HG03175 (cell line): Measurements from ENCODE around the gene RAB39B.
A peak's percentile ranks its signal among the peaks of the same experiment; 100 is the strongest.
"Not testable (repeated sequence)": the region's sequence is repeated elsewhere in the genome, so short reads cannot be mapped to it uniquely, and the experiment has no call there.

Experiments used
- ATAC-seq: cut with Tn5 transposase; IDR thresholded peaks from one replicate; pipeline ENCODE4 v1.9.1; 2021; ENCODE audit warnings: mild to moderate bottlenecking, moderate library complexity; ENCODE audit not compliant: unreplicated experiment

Gene RAB39B, protein sequence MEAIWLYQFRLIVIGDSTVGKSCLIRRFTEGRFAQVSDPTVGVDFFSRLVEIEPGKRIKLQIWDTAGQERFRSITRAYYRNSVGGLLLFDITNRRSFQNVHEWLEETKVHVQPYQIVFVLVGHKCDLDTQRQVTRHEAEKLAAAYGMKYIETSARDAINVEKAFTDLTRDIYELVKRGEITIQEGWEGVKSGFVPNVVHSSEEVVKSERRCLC

DNA sequence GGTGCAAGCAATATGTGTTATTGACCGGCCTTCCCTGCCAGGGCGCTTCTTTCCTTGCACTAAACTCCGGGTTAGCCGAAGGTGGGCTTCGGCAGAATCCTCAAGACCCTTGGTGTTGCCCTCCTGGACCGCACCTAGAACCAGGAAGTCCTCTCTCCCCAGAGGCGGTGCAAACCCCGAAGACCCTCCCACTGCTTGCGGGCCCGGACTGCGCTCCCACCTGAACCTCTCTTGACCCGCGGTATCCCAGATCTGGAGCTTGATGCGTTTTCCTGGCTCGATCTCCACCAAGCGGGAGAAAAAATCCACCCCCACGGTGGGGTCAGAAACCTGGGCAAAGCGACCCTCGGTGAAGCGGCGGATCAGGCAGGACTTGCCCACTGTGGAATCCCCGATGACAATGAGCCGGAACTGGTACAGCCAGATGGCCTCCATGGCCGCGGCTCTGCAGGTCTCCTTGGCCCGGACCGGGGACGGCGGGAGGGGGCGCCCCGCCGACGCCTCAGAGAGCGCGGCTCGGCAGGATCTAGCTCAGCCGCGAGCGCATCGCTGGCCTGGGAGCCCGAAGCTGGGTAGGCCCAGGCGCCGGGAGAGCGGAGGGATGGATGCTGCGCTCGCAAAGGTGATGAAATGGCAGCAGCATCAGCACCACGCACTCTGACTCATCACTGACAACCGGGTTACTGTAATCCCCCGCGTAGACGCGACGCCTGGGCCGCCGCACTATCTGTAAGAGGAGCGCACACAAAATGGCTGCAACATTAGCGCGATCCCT lies at the start of gene RAB39B:
Gene RAB39B, minus strand, starts transcription at position 638 of the 775 bp plus-strand sequence. Its CDS starts 203 bp downstream, at position 435.
- peak; percentile 94 for ATAC-seq

DNA sequence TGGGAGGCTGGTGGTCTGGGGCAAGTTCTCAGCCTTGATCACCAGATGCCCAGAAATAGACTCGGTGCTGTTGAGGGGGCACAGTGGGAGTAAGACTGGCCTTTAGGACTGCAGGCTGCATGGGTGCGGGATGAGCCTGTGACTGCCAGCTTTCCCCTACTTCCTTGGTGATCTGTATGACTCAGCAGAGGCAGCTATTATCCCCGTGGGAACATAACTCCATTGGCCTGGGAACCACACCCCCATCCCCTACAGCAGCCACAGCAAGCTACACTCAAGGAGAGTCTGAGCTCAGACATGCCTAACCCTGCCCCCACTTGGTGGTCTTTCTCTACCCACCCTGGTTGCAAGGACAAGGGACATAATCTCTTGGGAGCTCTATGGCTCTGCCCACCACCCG lies 49.5 kb upstream of the RAB39B start:
- no peak for ATAC-seq

DNA sequence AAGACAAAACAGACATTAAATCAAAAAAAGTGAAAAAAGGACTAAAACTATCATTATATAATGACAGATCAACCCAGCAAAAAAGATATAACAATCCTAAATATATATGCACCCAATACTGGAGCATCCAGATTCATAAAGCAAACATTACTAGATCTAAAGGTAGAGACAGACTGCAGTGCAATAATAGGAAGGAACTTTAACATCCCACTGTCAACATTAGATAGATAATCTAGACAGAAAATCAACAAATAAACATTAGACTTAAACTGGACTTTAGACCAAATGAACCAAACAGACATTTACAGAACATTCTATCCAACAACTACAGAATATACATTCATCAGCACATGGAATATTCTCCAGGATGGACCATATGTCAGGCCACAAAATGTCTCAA lies 29.5 kb upstream of the RAB39B start:
- no peak for ATAC-seq

DNA sequence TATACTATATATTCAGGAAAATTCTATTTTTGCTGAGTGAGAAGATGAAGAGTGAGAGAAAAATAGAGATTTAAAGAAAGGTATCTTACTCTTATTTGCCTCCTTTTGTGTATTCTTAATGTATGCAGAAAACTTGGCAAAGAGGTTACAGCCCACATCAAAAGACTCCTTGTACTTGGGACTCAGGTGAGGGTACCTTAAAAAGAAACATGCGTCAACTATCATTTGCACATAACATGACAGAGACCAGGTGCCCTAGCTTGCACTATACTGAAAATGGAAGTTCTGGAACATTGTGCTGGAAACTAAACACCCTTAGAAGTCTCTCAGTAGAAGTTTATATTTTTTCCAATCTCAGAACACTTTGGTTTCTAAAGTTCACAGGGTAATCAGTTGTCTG lies 15.6 kb upstream of the RAB39B start:
- no peak for ATAC-seq

DNA sequence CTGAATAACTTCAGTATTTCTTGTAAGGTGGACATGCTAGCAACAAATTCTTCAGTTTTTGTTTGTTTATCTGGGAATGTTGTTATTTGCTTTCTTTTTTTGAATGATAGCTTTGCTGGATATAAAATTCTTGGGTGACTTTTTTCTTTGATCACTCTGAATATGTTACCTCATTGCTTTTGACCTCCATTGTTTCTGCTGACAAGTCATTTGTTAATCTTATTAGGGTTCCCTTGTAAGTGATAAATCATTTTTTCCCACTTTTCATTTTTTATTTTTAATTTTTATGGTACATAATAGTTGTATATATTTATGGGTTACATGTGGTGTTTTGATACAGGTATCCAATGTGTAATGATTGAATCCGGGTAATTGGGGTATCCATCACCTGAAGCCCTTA lies 6.7 kb upstream of the RAB39B start:
- no peak for ATAC-seq

DNA sequence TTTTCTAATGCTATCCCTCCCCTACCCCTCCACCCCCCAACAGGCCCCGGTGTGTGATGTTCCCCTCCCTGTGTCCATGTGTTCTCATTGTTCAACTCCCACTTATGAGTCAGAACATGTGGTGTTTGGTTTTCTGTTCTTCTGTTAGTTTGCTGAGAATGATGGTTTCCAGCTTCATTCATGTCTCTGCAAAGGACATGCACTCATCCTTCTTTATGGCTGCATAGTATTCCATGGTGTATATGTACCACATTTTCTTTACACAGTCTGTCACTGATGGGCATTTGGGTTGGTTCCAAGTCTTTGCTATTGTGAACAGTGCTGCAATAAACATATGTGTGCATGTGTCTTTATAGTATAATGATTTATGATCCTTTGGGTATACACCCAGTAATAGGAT lies 3.7 kb upstream of the RAB39B start:
- ATAC-seq: not testable (repeated sequence)

DNA sequence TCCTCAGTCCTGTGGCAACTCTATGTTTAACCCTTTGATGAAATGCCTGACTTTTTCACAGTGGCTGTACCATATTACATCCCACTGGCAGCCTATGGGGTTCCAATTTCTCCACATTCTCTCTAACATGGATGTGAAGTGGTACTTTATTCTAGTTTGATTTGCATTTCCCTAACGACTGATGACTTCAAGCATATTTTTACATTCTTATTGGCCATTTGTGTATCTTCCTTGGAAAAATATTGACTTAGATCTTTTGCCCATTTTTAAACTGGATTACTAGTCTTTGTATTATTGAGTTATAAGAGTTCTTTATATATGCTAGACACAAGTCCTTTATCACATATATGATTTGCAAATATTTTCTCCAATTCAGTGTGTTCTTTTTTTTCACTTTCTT lies 2.1 kb upstream of the RAB39B start:
- no peak for ATAC-seq

DNA sequence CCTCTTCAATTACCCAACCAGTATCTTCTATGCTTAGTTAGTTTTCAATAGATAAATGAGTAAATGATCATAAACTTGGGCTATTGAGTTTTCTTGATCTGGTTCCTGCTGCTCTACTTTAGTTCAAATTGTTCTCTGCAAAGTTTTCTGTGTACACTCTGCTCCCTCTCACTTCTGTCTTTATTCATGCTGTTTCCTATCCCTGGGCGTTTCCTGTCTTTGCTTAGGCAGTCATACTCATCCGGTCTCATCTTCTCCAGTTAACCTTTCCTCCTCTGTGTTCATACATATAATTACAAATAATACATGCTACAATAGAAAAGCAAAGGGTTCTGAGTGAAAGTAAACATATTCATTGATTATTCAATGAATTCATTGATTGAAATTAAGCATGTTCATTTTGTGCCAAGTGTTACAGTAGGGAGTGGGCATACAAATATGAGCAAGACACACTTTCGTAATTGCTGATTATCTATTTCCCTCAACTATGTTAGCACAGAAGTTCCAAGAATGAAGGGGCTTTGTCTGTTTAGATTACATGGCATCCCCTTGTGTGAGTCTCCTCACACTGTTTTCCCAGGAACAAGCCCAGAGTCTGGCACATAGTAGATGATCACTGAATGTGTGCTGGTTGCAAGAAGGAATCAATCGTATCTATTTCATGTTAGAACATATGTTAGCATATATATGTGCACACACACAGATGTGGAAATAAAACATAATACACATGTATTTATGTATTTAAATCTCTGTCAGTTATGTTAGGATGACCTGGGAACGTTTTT lies 1.1 kb downstream of the RAB39B start:
- peak; percentile 34 for ATAC-seq

DNA sequence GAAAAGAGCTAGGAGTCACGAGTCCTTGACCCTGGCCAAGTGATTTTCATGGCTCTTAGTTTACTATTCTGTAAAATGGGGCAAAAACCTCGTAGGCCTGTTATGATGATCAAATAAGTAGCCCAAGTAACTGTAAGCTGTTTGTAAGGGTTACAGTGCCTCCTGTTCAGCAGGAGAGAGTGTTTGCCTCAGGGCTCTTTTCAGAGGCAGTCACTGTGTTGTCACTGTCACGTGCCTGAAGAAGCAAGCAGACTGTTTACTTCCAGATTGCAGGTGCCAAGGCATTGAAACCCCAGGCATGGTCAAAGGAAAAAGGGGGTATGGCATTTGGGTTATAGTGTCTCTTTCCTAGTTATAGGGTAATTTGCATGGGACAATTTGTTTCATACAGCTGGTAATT lies 4.5 kb downstream of the RAB39B start:
- ATAC-seq: no peak

DNA sequence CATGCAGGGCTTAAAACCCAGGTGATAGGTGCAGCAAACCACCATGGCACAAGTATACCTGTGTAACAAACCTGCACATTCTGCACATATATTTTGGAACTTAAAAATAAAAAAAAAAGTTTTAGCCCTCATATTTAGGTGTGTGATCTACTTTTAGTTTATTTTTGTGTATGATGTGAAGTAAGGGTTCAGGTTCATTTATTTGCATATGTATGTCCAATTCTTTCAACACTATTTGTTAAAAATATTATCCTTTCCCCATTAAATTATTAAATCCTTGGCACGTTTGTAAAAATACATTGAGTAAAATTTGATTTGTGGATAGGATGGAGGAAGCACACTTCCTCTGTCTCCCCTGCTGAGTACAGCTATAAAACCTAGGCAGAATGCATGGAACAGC lies 12.9 kb downstream of the RAB39B start:
- no peak for ATAC-seq

DNA sequence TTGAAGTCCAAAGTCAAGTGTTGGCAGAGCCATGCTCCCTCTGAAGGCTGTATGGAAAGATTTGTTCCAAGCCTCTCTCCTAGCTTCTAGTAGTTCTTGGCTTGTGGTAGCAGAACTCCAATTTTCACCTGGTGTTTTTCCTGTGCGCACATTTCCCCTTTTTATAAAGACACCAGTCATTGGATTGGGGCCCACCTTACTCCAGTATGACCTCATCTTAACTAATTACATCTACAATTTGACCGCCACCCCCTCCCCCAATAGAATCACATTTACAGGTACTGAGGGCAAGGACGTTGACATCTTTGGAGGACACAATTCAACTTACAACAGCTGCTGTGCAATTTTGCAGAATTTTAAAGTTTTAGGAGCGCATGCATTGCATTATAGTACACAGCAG lies 16.8 kb downstream of the RAB39B start:
- ATAC-seq: no peak

DNA sequence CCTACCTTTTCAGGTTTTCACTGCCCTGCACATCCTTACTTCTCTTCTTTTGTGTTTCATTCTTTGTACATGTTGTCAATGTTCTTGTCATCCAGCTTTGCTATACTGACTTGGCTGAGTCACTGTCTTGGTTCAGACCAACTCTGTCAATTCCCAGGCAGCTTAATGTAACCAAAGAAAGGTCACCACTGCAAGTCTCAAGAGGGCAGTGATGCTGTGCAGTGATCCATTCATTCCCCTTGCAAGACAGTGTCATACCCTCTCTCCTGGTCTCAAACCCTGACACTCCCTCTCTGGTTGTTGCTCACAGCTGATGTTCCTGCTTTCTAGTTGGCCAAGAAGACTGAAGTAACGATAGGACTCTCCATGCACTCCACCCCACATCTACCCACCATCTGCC lies 17.5 kb downstream of the RAB39B start:
- ATAC-seq: no peak

DNA sequence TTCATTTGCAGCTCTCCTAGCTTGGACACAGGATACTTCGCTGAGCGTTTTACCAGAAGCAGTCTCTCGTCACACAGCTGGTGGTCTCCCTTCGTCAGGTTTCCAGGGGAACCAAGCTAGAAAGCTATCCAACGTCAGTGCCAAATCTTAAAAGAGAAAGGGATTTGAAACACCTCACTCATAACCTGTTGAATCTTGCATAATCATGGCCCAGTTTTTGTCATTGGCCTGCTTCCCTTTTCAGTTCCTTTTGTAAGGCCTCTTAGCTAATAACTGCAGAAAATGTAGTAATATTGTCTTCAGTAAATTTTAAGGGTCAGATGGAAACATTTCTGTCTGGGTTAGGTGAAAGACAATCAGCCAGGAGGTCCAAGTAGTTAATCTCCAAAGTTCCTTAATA lies 22.0 kb downstream of the RAB39B start:
- ATAC-seq: no peak

DNA sequence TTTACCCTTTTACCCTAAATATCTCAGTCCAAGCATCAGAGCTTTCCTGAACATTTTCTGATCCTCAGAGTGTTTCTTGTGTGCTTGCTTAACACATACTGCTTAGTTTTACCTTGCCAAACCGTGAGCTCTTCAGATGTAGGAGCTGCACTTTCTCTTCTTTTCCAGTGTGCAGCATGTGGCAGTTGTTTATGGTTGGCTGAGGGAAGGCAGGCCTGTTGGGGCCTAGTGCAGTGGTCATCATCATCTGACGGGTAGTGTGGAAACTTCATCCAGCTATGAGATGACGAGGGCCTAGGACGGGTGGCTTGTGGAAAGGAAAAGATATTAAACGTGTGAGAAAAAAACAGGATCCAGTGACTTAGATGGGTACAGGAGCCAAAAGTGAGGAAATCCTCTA lies 26.6 kb downstream of the RAB39B start:
- ATAC-seq: no peak

DNA sequence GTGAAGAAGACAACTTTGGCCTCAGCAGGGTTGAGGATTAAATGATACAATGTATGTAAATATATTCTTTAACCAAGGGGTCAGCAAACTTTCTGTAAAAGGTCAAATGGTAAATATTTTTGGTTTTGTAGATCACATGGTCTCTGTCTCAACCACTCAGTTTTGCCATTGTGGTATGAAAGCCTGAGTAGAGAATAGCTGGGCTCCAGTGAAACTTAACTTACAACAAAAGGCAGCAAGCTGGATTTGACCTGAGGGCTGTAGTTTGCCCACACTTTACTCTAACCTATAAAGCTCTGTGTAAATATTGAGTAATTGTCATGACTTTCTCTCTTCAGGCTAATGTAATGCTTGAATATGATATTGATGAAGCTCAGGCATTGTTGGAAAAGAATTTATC lies 28.4 kb downstream of the RAB39B start:
- ATAC-seq: no peak

DNA sequence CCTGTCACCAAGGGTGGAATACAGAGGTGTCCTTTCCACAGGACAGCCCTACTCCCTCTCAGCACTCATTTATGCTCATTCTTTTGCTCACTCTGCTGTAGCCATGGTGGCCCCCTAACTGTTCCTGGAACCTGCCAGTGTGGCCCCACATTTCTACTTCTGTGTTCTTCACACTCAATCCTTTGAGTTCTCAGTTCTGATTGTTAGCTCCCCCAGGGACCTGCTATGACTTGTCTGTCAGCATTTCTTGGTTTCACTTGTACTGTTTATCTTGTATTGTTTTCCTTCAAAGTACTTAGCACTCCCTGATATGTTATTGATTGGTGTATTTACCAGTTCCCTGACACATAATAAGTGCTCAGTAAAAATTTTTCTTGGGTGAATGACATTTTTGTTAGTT lies 33.1 kb downstream of the RAB39B start:
- ATAC-seq: peak; percentile 96

DNA sequence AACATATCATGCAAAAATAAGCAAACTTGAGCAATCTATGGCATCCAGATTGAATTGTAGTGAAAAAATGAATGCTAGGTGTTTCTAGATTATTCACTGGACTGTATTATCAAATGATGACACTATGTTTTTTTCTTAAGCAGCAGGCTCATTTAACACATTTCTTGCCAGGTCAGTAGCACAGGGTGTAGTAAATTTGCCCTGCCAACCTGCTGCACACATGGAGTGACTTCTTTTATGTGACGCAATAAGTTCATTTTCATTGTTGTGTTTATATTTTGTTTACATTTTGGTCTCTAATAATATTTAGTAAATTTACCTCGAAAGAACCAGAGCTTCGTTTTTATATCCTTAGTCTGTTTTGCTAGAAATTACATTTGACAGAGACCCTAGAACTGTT lies 38.5 kb downstream of the RAB39B start:
- no peak for ATAC-seq

DNA sequence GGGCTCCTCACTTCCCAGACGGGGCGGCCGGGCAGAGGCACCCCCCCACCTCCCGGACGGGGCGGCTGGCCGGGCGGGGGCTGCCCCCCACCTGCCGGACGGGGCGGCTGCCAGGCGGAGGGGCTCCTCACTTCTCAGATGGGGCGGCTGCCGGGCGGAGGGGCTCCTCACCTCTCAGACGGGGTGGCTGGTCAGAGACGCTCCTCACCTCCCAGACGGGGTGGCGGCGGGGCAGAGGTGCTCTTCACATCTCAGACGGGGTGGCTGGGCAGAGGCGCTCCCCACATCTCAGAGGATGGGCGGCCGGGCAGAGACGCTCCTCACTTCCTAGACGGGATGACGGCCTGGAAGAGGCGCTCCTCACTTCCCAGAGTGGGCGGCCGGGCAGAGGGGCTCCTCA lies 40.5 kb downstream of the RAB39B start:
- ATAC-seq: not testable (repeated sequence)

DNA sequence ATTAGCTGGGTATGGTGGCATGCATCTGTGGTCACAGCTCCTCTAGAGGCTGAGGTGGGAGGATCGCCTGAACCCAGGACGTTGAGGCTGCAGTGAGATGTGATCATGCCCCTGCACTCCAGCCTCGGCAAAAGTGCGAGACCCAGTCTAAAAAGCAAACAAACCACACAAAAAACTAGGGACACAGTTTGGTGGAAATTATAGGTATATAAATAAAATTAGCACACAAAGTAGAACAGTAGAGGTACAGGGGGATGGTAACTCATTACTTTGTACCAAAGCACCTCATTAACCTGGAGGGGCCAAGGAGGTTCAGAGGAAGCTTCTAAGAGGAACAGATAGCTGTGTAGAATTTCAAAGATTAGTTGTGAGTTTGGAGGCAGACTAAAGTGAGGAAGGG lies 42.9 kb downstream of the RAB39B start:
- ATAC-seq: no peak

DNA sequence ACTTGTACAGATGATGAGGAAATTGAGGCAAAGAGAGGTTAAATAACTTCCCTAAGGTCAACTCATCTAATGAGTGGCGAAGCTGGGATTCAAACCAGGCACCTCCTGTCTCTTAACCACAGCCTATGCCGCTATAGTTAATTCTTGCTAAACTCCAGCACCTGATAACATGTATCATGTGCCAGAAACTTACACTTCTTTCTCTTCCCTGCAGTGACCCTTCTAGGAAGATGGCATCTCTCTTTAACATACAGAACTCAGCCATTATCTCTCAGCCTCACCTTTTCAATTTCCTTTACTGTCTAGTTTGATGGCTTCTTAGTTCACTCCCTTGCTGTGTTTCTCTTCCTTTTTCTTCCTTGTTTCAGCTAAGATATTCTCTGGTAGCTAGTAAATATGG lies 45.5 kb downstream of the RAB39B start:
- no peak for ATAC-seq

DNA sequence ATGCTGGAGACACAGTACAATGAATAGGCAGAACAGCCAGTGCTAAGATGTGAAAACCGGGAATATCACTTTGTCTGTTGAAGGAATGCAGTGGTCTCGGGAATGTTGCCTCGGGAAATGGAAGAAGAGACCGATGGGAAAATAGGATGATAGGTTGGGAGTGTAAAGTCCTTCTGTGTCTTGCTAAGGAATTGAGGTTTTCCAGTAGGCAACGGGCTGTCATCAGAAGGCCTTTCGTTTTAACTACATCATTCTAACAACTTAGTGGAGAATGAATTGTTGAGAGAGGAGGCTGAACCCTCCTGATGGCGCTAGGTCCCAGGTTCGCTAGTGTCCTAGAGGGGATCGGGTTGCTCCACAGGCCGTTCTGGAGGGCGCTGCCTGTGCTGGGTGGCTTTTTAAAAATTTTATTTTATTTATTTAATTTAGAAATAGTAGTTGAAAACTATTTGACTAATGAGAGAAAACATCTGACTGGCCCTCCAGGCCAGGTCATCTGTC lies 47.3 kb downstream of the RAB39B start:
- ATAC-seq: no peak
